A673 (cell line): ENCODE results near the gene DHCR24. TPM values are rescaled to one million over a fixed set of nuclear protein-coding genes. Genes with fewer than 3 reads are reported as not detected.

ENCODE experiments used
- BruUV-seq: library from RNA; stranded (reverse); fragments of 400-500 nt; replicated peaks from 2 replicates; lab custom pipeline; 2021; lab: Mats Ljungman, UMichigan
- CTCF ChIA-PET: fragments of 300-600 bp; sonication (Branson Sonifier 250); formaldehyde crosslinking; loops from one replicate; lab custom pipeline; 2022; ENCODE audit warnings: antibody characterized with exemption; lab: Charles Lee
- POLR2A ChIA-PET: fragments of 300-600 bp; sonication (Branson Sonifier 250); formaldehyde crosslinking; loops from one replicate; lab custom pipeline; 2022; ENCODE audit warnings: antibody characterized with exemption; ENCODE audit not compliant: low non-redundant PET; lab: Charles Lee
- DNase-seq: peaks from one replicate; pipeline ENCODE4 v3.0.0-alpha.2; 2015; ENCODE audit warnings: low spot score
- H3K27ac ChIP-seq: fragments of 200-600 bp; sonication (generic); 2 replicates; pipeline ENCODE4 v1.5.1; 2016; ENCODE audit warnings: mixed run types, low read depth, mild to moderate bottlenecking, mixed read lengths, antibody characterized with exemption, low read length; ENCODE audit not compliant: poor library complexity, severe bottlenecking
- H3K27me3 ChIP-seq: fragments of 200-600 bp; sonication (generic); replicated peaks from 2 replicates; pipeline ENCODE4 v1.6.1; 2017; ENCODE audit warnings: mixed run types, low read depth, mild to moderate bottlenecking, mixed read lengths, antibody characterized with exemption, low read length; ENCODE audit not compliant: insufficient read depth, poor library complexity
- H3K36me3 ChIP-seq: fragments of 200-600 bp; sonication (generic); 2 replicates; pipeline ENCODE4 v1.6.1; 2016; ENCODE audit warnings: mixed run types, mild to moderate bottlenecking, mixed read lengths, antibody characterized with exemption, low read length; ENCODE audit not compliant: insufficient read depth, poor library complexity, severe bottlenecking
- H3K4me1 ChIP-seq: fragments of 200-600 bp; sonication (generic); 2 replicates; pipeline ENCODE4 v1.6.1; 2017; ENCODE audit warnings: mixed run types, mild to moderate bottlenecking, mixed read lengths, antibody characterized with exemption, low read length; ENCODE audit not compliant: insufficient read depth, poor library complexity, severe bottlenecking
- H3K4me3 ChIP-seq: fragments of 200-600 bp; sonication (generic); 2 replicates; pipeline ENCODE4 v1.5.1; 2016; ENCODE audit warnings: low read depth, mixed run types, mild to moderate bottlenecking, mixed read lengths, low read length; ENCODE audit not compliant: poor library complexity, severe bottlenecking
- H3K9me3 ChIP-seq: fragments of 200-600 bp; sonication (generic); 2 replicates; pipeline ENCODE4 v1.6.1; 2016; ENCODE audit warnings: mixed run types, low read depth, mild to moderate bottlenecking, mixed read lengths, antibody characterized with exemption, low read length; ENCODE audit not compliant: poor library complexity, severe bottlenecking
- EZH2 ChIP-seq: fragments of 200-600 bp; sonication (generic); IDR thresholded peaks from 2 replicates; pipeline ENCODE4 v1.6.1; 2017; ENCODE audit warnings: borderline replicate concordance, low read depth, mild to moderate bottlenecking, mixed read lengths, antibody characterized with exemption, low read length; ENCODE audit not compliant: poor library complexity, severe bottlenecking
- intact Hi-C: fragments of 100-400 bp; cut with micrococcal nuclease; formaldehyde crosslinking; loops from one replicate; pipeline ENCODE4 v1.10.0; 2022; ENCODE audit not compliant: unreplicated experiment
- total RNA-seq: library from RNA; stranded (reverse); gene quantifications from 2 replicates; pipeline ENCODE4 v1.2.3, GENCODE V29; 2021
- TF ChIP-seq, protein P1 (sequence below): fragments of 300-800, 200-600 bp; sonication (generic); conservative IDR thresholded peaks from 2 replicates; pipeline ENCODE4 v1.5.1; 2017; ENCODE audit warnings: low read depth, mild to moderate bottlenecking, antibody characterized with exemption, low read length, moderate library complexity, mixed read lengths

DHCR24 gene
- total RNA-seq, 1 experiment from 2014 or later, result 273 TPM

DNA sequence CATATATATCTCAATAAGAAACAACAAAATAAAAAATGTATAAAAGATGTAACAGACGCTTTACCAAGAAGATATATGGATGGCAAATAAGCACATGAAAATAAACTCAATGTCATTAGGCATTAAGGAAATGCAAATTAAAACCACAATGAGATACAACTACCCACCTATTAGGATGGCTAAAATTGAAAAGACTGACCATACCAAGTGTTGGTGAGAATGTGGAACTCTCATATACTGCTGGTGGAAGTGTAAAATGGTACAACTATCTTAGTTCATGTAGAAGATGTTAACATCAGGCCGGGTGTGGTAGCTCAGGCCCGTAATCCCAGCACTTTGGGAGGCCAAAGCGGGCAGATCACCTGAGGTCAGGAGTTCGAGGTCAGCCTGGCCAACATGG lies 43.5 kb downstream of the DHCR24 start:
- H3K36me3 ChIP-seq, result peaks cover 11% of the 10 kb centered on the region
- DNase-seq, result no peak
- no peak for TF ChIP-seq EZH2
- no TSS peak for BruUV-seq
- no peak overlapping the region for H3K27ac ChIP-seq
- CTCF ChIA-PET, result no interaction called here
- H3K9me3 ChIP-seq, result no peaks in the 10 kb centered on the region
- intact Hi-C loops, result no loop called here
- H3K4me3 ChIP-seq, result no peak overlapping the region
- H3K4me1 ChIP-seq, result no peaks in the 10 kb centered on the region
- H3K27me3 ChIP-seq, result no peaks in the 10 kb centered on the region
- POLR2A ChIA-PET, result no interaction called here

DNA sequence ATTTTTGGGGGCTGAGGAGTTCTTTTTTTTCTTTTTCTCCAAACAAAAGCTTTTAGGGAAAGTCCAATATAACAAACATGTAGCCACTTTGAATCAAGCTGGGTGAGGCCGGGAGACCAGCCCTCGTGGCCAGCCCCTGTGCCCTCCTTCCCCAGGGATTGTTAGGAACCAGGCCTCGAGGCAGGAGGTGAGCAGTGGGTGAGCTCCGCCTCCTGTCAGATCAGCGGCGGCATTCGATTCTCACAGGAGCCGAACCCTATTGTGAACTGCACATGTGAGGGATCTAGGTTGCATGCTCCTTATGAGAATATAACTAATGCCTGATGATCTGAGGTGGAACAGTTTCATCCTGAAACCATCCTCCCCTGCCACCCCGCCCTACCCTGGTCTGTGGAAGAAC lies 44.0 kb downstream of the DHCR24 start:
- POLR2A ChIA-PET, result no interaction called here
- BruUV-seq, result no TSS peak

DNA sequence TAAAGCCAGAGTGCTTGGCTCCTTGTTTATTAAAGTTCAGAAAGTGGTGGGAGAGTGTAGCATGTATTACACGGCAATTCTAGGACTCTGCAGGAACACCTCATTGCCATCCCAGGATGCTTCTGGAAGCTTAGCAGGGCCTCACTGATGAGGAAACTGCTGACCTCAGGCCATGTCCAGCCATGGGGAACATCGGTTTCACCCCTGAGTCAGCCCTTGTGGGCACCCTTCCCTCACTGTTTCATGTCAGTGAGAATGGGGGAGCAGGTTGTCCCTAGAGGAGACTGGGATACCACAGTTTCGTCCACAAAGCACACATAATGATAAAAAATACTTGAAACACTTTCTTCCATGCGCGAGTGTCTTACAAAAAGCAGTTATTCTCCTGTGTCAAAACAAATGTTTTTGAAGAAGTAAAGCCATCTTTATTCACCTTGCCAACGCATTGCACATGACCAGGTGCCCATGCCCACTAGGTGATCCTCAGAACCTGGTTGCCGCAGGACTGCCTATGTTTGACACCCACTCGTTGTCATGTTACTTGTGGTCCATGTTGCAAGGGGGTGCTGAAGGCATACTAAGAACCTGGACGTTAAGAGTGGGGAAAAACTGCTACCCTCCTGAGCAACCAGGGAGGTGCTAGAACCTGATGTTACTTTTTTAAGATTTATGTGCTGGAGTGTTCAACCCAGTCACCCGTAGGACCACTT lies 44.6 kb downstream of the DHCR24 start:
- Histone ChIP-seq H3K27ac (no peak overlapping the region), H3K36me3 (peaks cover 4% of the 10 kb centered on the region), H3K9me3 (no peaks in the 10 kb centered on the region), H3K4me1 (no peaks in the 10 kb centered on the region), H3K27me3 (no peaks in the 10 kb centered on the region), H3K4me3 (no peak overlapping the region)
- BruUV-seq, result no TSS peak
- ChIA-PET POLR2A (no interaction called here), CTCF (no interaction called here)
- intact Hi-C loops, result no loop called here
- DNase-seq, result no peak
- no peak for TF ChIP-seq EZH2
- TF ChIP-seq, protein P1, sequence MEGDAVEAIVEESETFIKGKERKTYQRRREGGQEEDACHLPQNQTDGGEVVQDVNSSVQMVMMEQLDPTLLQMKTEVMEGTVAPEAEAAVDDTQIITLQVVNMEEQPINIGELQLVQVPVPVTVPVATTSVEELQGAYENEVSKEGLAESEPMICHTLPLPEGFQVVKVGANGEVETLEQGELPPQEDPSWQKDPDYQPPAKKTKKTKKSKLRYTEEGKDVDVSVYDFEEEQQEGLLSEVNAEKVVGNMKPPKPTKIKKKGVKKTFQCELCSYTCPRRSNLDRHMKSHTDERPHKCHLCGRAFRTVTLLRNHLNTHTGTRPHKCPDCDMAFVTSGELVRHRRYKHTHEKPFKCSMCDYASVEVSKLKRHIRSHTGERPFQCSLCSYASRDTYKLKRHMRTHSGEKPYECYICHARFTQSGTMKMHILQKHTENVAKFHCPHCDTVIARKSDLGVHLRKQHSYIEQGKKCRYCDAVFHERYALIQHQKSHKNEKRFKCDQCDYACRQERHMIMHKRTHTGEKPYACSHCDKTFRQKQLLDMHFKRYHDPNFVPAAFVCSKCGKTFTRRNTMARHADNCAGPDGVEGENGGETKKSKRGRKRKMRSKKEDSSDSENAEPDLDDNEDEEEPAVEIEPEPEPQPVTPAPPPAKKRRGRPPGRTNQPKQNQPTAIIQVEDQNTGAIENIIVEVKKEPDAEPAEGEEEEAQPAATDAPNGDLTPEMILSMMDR, result no peak

More for the DNA sequence above, 44.0 kb downstream of the DHCR24 start:
- H3K36me3 ChIP-seq, result peaks cover 6% of the 10 kb centered on the region
- no peak overlapping the region for H3K27ac ChIP-seq
- TF ChIP-seq, protein P1, result no peak
- TF ChIP-seq EZH2, result no peak
- no peak for DNase-seq
- intact Hi-C loops, result no loop called here
- H3K4me3 ChIP-seq, result no peak overlapping the region
- CTCF ChIA-PET, result no interaction called here
- no peaks in the 10 kb centered on the region for H3K27me3 ChIP-seq
- no peaks in the 10 kb centered on the region for H3K4me1 ChIP-seq
- no peaks in the 10 kb centered on the region for H3K9me3 ChIP-seq

DNA sequence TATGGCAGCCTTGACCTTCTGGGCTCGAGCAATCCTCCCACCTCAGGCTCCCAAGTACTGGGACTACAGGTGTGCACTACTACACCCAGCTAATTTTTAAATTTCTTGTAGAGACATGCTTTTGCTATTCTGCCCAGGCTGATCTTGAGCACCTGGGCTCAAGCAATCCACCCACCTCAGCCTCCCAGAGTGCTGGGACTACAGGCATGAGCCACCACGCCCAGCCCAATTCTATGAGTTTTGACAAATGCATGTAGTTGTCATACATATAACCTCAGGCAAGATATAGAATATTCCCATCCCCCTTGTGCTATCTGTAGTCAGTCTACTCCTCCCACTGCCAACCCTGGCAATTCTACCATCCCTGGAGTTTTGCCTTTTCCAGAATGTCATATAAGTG lies 47.2 kb downstream of the DHCR24 start:
- intact Hi-C loops, result no loop called here
- TF ChIP-seq, protein P1, result no peak
- TF ChIP-seq EZH2, result no peak
- H3K27me3 ChIP-seq, result no peaks in the 10 kb centered on the region
- POLR2A ChIA-PET, result no interaction called here
- DNase-seq, result no peak
- no peaks in the 10 kb centered on the region for H3K36me3 ChIP-seq
- H3K9me3 ChIP-seq, result no peaks in the 10 kb centered on the region
- H3K4me1 ChIP-seq, result no peaks in the 10 kb centered on the region
- no peak overlapping the region for H3K4me3 ChIP-seq
- no peak overlapping the region for H3K27ac ChIP-seq
- BruUV-seq, result no TSS peak
- CTCF ChIA-PET, result no interaction called here
